ENCODE data around the gene NDE1.

DNA sequence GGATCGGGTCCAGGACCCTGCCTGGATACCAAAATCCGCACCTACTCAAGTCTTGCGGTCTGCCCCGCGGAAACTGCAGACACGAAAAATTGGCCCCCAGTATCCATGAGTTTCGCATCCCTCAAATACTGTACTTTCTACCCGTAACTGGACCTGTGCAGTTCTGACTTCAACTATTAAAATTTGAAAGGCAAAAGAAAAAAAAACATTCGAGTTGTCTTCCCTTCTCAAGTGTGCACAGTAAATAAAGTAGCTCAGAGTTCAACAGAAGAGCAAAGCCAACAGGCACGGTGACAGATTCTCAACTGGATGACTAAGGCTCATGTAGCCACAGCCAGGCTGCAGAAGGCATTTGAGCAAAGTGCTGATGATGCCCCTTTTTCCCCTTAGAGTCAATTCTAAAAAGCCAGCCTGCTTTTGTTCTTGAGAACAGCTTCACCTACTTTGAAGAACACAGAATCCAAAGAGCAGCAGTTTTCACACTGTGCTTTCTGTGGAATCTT is 39.6 kb upstream of the NDE1 start:
- no peak for TF ChIP-seq YY1 (IDR thresholded peaks at IDR 0.05; ENCODE audit: low read depth)
- TF ChIP-seq TAF1 (IDR thresholded peaks at IDR 0.05; ENCODE audit: low read depth), result no peak
- TF ChIP-seq REST (IDR thresholded peaks at IDR 0.05; ENCODE audit: low read depth), result no peak
- TF ChIP-seq EGR1 (IDR thresholded peaks at IDR 0.05), result no peak
- TF ChIP-seq TCF12 (IDR thresholded peaks at IDR 0.05; ENCODE audit: low read depth), result no peak
- TF ChIP-seq USF1 (IDR thresholded peaks at IDR 0.05), result no peak
- no peak for TF ChIP-seq CEBPB (IDR thresholded peaks at IDR 0.05)
- no peak for TF ChIP-seq TEAD4 (IDR thresholded peaks at IDR 0.05)
